Stimulated activated CD4-positive, alpha-beta T cell treated with anti-CD3 and anti-CD28 coated beads, Interleukin-2, amount 100 ng/mL, for 48 hours (primary cell): ENCODE data around the gene TEN1.

Experiments used
- DNase-seq, 2 donors: peaks; one replicate each; pipeline ENCODE4 v3.0.0-alpha.2; 2020

Gene TEN1

DNA sequence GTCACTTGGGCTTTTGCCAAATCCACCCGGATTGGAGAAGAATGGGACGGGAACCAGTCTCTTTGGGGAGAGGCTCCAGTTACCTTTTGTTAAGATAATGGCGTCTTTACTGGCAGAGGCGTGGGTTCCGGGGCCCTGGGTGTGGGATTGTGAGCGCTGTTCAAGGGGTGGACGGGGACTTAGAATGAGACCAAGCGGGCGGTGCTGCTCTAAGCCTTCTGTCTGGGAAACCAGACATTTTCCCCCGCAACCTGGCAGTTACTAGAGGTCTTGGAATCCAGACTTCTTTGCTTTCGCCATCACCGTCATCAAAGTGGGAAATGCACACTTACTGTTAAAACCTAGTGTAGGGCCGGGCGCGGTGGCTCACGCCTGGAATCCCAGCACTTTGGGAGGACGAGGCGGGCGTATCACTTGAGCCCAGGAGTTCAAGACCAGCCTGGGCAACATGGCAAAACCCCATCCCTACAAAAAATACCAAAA is 706 bp downstream of the TEN1 start:
- DNase-seq, result no peak

DNA sequence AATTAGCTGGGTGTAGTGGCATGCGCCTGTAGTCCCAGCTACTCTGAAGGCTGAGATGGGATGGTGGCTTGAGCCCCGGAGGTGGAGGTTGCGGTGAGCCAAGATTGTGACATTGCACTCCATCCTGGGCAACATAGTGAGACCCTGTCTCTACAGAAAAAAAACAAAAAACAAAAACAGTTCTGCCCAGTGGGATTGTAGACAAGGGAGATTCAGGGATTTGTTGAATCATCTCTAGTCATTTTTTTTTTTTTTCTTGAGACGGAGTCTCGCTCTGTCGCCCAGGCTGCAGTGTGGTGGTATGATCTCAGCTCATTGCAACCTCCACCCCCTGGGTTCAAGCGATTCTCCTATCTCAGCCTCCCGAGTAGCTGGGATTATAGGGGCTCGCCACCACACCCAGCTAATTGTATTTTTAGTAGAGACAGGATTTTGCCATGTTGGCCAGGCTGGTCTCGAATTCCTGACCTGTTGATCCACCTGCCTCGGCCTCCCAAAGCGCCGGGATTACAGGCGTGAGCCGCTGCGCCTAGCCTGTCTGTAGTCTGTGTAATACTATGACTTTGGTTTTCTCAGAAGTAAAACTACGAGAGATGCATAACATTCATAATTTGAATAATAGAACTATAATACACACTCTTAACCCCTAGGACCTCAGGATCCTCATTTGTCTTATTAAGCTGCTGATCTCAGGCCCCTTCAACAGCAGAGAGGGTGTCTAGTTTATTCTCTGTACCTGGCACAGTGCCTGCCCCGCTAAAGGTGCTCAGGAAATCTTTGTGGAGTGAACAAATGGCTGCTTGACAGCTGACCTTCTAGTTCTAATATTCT is 1.4 kb downstream of the TEN1 start:
- no peak for DNase-seq

DNA sequence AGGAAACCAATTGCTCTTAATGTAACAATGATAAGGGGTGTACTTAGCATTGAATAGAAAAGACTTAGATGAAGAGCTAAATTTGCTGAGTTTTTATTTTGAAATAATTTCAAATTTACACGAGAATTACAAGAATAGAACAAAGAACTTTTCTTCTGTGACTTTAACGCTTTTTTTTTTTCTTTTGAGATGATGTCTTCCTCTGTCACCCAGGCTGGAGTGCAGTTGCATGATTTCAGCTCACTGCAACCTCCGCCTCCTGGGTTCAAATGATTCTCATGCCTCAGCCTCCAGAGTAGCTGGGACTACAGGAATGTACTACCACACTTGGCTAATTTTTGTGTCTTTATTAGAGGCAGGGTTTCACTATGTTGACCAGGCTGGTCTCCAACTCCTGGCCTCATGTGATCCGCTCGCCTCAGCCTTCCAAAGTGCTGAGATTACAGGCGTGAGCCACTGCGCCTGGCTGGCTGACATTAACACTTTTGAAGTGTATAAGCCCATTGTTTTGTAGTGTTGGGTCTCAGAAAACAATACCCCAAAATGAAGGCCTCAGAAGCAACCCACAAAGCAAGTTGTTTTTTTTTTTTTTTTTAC is 2.1 kb downstream of the TEN1 start:
- no peak for DNase-seq

DNA sequence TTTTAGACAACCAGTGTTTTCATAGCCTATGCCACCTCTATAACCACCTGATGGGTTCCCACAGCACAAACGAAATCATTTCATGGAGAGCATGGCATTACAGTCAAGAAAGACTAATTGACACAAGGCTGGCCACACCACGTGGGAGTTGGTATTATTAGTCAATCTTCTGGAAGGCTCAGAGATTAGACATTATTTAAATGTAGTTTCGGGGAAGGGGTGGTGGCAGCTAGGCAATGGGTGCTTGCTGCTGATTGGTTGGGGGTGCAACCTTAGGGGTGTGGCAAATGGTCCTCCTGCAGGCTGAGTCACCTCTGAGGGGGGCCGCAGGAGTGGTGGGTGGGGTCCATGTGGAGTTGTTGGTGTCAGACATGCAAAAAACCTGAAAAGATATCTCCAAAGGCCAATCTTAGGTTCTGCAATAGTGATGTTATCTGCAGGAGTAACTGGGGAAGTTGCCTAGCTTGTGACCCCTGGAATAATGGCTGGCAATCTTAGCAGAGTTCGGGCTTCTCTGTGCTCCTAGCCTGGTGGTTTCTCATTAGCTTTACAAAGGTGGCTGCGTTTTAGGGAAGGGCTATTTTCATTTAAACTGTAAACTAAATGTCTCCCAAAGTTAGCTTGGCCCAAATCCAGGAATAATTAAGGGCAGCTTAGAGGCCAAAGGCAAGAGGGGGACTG is 4.6 kb downstream of the TEN1 start:
- no peak for DNase-seq

DNA sequence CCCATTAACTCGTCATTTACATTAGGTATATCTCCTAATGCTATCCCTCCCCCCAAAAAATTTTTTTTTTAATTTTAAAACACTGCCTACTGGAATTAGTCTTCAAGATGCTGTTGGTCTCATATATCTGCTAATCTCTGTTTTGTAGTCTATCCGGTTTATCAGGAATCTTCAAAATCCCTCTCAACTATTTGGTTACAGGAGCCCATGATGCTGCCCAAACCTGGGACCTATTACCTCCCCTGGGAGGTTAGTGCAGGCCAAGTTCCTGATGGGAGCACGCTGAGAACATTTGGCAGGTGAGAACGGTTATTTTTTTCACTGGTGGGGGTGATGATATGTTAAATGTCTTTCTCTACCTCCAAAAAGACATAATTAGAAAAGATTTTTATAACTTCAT is 6.9 kb downstream of the TEN1 start:
- no peak for DNase-seq

DNA sequence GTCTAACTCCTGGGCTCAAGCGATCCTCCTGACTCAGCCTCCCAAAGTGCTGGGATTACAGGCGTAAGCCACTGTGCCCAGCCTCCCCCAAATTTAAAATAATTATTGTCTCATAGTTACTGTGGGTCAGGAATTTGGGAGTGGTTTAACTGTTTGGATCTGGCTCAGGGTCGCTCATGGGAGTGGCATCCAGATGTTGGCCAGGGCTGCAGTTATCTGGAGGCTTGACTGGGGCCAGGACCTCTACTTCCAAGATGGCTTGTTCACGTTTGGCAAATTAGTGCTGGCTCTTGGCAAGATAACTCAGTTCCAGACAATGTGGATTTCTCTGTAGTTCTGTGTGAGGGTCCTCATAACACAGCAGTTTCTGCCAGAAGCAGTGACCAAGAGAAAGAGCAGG is 8.0 kb downstream of the TEN1 start:
- DNase-seq, result no peak

DNA sequence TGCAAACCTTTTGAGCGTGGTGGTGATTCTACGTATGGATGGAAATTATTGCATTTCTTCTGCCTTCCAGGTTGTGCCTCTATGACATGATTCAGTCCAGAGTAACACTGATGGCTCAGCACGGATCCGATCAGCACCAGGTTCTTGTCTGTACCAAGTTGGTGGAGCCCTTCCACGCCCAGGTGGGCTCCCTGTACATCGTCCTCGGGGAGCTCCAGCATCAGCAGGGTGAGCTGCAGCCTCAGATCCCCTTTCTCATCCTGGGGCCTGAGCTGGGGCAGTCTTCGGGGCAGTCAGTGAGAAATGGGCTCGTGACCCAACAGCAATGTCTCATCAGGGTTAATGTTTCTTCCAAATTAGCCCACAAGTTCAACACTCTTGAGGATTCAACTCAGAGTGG is 12.4 kb downstream of the TEN1 start:
- no peak for DNase-seq

DNA sequence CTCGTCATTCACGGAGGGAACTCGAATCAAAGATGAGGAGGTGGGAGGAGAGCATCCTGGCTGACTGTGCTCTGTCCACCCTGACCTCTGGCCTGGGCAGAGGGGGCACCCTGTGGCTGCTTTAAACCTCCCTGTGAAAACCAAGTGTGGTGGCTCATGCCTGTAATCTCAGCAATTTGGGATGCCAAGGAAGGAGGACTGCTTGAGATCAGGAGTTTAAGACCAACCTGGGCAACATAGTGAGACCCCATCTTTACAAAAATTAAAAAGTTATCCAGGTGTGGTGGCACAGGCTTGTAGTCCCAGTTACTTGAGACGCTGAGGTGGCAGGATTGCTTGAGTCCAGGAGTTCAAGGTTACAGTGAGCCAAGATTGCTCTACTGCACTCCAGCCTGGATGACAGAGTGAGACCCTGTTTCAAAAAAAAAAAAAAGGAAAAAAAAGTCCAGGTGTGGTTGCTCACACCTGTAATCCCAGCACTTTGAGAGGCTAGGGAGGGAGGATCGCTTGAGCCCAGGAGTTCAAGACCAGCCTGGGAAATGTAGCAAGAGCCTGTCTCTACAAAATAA is 15.8 kb downstream of the TEN1 start:
- no peak for DNase-seq

DNA sequence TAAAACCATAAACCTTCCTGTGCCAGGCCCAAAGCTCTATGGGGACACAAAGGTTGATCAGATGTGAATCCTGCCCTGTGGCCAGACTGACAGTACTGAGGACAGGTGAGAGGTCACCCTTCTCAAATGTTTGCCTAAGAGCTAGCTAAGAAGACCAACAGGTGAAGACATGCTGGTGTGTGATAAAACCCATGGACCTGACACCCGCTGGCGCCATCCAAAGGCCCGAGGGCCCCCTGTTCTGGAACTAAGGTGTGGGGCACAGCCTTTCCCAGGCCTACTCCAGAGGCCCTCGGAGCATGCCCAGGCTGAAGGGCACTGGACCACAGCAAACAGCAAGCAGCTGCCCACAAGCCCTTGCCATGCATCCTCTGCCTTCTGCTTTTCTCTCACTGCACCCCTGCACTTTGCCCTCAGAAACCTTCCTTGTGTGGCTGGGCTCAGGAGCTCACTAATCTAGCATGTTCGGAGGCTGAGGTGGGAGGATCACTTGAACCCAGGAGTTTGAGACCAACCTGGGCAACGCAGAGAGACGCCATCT is 16.4 kb downstream of the TEN1 start:
- no peak for DNase-seq

DNA sequence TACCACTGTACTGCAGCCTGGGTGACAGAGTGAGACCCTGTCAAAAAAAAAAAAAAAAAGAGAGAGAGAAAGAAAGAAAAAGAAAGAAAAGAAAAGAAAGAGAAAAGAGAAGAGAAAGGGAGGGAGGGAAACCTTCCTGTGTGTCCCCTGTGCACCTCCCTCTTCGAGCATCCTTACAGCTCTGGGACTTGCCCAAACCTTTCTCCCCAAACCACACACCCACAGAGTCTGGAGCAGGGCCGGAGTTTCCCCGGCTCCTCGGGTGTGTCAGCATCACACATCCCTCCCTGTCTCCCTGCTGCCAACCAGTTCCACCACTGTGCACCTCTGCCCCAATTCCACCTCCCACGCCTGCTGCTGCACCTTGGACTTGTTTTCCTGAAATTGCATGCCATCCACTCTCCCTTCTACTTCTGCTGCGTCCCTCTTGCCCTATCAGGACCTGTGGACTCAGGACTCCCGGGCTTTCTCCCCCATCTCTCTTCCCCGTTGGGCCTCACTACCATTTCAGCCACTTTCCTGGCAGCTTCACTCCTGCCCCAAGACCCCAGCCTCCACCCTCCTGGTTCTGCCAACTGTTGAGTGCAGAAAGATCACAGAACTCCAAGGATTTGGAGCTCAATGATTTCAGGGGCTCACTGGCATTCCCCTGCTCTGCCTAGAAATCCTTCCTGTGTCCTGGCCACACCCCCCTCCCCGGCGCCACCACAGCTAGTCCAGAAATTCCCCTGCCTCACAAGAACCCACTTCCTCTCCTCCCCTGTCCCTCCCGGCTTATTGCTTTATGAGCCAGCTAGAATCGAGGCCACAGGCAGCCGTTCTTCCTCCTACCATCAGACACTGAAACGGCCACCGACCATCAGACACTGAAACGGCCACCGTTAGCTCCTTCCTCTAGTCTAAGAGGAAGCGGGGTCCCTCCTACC is 17.9 kb downstream of the TEN1 start:
- DNase-seq, result no peak

DNA sequence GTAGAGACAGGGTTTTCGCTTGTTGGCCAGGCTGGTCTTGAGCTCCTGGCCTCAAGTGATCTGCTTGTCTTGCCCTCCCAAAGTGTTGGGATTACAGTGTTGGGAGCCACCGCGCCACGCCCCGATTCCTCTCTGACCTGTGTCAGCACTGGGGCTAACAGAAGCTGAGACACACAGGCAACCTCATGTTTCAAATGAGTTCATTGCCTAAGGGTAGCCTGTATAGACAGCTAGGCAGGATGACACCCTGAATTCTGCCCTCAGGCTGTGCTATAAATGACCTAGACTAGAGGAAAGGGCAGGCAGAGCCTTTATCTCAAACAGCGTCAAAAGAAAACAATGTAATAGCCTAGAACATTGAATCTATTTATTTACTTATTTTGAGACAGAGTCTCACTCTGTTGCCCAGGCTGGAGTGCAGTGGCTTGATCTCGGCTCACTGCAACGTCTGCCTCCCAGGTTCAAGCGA is 19.3 kb downstream of the TEN1 start:
- no peak for DNase-seq

DNA sequence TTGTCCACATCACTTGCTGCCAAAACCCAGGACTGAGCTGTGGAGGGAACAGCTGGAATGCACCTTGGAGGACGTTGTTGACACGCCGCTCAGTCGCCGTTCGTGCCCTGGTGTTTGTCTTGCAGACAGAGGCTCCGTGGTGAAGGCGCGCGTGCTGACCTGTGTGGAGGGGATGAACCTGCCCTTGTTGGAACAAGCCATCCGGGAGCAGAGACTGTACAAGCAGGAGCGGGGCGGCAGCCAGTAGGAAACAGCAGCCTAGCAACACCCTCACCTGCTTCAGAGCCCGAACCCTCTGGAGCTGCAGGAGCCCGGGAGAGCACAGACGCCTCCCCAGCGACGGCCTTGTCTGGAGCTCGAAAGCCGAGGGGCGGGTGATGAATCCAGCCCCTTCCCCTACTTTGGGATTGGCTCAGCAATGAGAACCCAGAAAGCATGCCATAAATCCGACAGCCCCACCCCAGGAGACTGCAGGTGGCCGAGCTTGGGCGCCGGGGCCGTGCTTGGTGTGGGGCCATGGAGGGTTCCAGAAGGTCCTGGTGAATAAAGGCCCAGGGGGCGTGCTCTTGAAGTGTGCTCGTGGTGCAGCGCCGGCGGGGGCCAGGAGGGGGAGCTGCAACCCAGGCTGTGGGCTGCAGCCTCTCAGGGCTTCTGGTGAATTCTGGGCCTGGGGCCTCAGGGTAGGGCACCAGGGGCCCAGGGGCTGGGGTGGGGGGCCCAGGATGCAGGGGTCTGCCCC is 21.1 kb downstream of the TEN1 start:
- DNase-seq, result peak; percentile 75 to 76

DNA sequence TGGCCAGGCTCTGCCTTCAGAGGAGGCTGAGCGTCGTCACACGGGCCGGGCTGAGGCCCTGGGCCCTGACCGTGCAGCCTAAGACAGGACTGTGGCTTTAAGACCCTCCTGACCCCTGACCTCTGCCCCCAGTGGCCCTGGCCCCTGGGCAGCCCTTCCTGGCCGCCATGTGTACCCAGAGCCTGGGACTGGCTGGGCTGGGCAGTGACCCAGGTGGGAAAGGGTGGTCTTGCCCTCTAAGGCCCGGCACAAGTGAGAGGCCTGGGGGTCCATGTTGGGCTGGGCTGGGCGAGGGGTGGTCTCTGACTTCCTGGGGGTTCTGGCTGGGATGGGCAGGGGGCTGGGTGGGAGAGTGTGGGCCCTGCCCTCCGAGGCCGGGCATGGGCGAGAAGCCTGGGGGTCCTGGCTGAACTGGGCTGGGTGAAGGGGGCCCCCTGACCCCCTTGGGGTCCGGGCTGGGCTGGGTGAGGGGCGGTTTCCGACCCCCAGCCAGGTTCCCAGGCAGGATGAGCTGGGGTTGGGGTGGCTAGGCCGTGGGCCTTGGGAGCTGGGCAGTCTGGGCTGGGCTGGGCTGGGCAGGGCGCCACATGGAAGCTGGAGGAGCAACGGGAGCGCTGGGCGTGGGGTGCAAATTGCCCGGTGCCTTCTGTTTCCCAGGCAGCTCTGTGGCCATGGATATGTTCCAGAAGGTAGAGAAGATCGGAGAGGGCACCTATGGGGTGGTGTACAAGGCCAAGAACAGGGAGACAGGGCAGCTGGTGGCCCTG is 21.9 kb downstream of the TEN1 start, which contains the start of gene CDK3:
Gene CDK3, plus strand, starts transcription at position 101 of the 767 bp plus-strand sequence. Its CDS starts 571 bp downstream, at position 672.
- no peak for DNase-seq

DNA sequence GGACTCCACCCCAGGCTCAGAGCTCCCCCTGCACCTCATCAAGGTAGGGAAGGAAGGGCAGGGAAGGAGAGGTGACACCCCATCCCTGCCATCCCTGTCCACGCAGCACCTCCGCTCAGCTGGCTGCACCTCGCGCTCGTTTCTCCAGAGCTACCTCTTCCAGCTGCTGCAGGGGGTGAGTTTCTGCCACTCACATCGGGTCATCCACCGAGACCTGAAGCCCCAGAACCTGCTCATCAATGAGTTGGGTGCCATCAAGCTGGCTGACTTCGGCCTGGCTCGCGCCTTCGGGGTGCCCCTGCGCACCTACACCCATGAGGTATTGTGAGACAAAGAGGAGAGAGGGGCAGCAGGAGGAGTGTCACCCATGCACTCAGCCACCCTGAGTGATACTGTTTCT is 23.1 kb downstream of the TEN1 start:
- DNase-seq, result no peak

DNA sequence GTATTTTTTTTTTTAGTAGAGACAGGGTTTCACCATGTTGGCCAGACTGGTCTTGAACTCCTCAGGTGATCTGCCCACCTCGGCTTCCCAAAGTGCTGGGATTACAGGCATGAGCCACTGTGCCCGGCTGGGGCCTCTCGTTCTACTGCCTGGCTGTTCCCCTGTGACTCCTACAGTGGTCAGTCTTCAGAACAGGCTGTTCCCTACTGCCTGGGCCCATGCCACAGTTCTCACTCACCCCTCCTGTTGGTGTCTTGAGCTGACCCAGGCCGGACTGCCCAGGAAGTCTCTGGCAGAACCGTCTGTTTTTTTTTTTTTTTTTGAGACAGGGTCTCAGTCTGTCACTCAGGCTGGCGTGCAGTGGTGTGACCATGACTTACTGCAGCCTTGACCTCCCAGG is 24.9 kb downstream of the TEN1 start:
- DNase-seq, result no peak

DNA sequence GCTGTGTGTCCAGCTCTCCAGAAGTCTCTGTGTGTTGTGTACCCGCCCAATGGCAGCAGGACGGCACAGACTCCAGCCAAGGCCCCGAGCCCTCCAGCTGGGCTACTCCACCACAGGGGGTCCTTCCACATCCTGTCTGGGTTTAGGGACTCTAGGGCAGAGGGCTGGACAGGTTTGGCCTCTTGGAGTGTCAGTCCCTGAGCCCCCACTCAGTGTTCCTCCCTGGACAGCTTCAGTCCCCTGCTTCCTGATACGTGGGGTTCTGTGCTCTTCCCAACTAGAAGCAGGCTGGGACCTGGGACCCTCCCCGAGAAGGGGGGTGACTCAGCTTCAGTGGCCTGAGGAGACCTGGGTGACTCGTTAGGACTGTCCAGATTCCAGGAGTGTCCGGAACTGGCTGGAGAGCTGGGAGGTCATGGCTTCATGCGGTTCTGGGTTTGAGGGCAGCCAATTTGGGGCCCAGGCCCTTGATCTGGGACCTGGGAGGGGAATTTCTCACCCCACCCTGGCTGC is 25.8 kb downstream of the TEN1 start:
- no peak for DNase-seq

DNA sequence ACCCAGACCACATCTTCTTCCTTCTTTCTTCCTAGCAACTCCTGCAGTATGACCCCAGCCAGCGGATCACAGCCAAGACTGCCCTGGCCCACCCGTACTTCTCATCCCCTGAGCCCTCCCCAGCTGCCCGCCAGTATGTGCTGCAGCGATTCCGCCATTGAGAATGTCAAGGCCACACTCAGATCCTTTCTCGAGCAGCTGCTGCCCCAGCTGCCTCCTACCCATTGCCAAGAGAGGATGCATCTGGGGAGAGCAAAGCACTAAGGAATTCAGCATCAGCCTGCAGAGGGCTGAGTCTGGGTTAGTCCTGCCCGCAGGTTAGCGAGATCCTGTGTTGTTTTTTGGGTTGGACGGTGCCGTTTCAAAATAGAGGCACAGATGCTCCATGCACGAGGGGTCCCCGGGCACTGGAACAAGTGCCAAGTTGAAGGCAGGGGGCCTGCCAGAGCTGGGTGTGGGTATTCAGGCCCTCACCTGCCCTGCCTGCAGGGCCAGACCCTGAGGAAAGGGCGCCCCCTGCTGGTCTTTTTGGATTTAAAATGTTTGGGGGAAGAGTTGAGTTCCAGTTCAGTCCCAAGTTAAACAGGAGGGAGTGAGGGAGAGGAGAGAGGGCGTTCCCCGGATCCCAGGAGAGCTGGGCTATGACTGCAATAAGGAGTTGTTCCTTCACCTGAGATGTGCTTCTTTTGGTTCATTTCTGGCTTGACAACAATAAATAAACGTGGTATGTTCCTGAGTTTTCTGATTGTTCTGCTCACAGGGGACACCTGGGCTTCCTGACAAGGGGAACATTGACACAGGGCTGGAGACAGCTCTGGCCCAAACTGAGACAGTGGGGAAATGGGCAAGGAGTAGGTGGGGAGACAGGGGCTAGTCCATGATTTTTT is 26.5 kb downstream of the TEN1 start:
- DNase-seq, result peak; percentile 91 to 92

DNA sequence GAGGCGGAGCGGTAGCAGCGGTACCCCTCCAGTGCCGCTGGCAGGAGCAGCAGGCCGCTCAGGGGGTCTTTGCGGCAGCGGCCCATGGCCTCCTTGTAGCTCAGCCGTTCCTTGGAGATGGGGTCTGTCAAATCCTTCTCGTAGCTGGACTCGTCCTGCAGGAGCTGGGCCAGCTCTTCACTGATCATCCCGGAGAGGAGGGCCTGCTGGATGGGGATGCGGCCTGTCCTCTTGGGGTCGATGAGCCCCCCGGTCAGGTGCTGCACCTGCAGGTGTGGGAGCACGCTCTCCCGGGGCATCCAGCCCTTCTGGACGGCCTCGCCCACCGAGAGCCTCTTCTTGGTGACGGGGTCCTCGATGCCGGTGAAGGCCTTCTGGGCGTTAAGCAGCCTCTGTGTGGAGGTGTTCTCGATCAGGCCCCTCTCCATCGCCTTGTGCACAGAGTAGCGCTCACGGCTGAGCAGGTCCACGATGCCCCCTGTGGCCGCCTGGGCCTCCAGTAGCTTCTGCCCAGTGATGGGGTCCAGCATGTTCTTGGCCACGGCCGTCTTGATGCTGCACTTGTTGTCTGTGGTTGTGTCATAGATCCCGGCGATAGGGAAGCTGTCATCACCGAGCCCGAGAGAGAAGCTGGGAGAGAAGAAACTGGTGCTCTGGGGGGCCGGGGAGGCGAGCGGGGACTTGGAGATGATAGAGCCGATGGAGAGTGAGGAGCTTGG is 28.2 kb downstream of the TEN1 start:
- no peak for DNase-seq

DNA sequence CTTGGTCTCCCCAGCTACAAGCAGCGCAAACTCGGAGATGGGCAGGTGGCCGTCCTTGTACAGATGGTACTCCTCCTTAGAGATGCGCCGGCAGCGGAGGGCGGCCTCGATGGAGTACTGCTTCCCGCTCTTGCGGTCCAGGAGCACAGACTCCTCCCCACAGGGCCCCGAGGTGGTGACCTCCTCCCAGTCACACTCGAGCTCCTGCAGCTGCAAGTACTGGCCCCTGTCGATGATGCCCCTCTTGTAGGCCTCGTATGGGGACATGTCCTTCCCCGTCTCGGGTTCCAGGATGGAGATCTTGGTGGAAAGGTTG is 28.8 kb downstream of the TEN1 start:
- no peak for DNase-seq
